Muscle of back (tissue), 11 donors: ENCODE results near the gene ZP3. TPM values are rescaled to one million over a fixed set of nuclear protein-coding genes. Genes with fewer than 3 reads are reported as not detected.
"Not testable (repeated sequence)": the region's sequence is repeated elsewhere in the genome, so short reads cannot be mapped to it uniquely, and the experiment has no call there.

Experiments
- DNase-seq, 3 donors: peaks; one replicate each; pipeline versions ENCODE4 v3.0.0 to v3.0.0-alpha.2; 2013
- polyA plus RNA-seq, 10 donors: library from polyadenylated mRNA; unstranded; fragments of 120-200 nt; gene quantifications; one replicate each; pipeline ENCODE4 v1.2.1, GENCODE V29; 2013; ENCODE audit not compliant: insufficient read length in 10 of 10

The ZP3 gene
- polyA plus RNA-seq, 10 donors: 0.52 to 8.5 (median 1.6) TPM

DNA sequence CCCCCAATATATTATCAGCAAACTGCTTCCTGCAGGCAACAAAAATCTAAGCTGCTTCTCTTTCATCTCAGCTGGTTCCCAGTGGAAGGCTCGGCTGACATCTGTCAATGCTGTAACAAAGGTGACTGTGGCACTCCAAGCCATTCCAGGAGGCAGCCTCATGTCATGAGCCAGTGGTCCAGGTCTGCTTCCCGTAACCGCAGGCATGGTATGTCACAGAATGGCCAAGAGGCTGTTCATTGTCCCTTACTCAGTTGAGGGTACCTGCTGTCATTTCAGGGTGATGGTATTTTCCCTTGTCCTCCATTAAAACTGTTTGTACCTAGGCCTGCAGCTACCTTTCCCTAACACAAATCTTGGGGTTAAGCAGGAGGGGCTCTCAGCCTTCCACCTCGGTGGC, 15.7 kb downstream of the ZP3 start:
- not testable (repeated sequence) for DNase-seq

DNA sequence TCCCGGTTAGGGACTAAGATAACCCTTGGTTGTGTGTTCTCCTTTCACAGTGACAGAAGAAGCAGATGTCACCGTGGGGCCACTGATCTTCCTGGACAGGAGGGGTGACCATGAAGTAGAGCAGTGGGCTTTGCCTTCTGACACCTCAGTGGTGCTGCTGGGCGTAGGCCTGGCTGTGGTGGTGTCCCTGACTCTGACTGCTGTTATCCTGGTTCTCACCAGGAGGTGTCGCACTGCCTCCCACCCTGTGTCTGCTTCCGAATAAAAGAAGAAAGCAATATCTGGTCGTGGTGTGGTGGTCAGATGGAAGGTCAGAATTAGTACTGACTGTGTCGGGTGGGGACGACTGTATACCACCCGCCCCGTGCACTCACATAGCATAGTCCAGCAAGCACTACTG, 17.0 kb downstream of the ZP3 start:
- not testable (repeated sequence) for DNase-seq

DNA sequence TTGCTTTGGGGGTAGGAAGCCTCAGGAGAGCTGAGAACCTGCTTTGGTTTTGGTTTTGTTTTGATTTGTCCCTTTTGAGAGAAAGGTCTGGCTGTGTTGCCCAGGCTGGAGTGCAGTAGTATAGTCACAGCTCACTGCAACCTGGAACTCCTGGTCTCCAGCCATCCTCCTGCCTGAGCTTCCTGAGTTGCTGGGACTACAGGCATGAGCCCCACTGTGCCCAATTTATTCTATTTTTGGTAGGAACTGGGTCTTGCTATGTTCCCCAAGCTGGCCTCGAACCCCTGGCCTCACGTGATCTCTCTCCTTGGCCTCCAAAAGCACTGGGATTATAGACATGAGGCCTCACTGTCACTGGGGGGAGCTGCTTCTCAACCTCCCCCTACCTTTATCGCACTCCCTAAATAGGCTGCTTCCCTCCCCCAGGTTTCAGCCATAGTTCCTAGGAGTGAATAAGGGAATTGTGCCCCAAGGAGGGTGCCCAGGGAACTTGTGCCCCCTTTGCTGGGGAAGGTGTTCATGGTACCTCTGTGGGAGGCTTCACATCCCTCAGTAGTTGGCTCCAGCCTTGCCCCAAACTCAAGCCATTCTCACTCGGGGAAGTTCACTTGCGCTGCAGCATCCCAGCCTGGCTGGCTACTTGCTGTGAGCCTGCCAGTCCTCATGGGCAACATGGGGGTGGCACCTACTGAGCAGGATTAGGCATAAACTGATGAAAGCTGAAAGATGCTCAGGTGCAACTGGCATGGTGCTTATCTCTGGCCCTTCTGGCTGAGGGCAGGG, 18.1 kb downstream of the ZP3 start:
- not testable (repeated sequence) for DNase-seq

DNA sequence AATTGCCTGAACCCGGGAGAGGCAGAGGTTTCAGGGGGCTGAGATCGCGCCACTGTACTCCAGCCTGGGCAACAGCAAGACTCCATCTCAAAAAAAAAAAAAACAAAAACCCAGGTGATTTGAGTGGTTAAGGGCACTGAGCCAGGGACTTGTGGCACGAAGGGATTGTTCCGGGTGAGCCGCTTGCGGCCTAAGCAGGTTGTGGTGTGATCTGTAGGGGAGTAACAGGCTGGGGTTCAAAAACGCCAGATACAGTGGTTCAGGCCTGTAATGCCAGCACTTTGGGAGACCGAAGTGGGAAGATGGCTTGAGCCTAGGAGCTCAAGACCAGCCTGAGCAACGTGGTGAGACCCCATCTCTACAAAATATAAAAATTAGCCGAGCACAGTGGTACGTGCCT, 19.1 kb downstream of the ZP3 start:
- DNase-seq: not testable (repeated sequence)

DNA sequence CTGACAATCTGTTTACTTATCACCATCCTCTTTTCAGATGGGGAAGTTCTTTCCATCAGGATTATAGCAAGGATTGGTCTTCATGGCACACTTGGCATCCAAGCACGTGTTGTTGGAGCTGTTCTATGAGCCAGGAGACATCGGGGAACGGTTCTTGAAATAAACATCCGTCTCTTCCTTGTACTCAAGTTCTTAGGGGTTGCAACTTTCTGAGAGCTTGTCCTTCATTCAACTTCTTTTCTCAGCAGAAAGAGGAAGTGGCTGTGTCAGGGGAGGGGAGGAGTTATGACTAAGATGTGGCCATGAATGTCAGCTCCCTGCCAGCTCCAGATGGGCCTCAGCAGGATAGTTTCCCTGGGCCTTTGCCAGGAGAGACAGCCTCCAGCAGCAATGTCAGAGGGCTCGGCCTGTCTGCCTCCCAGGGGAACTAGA, 20.8 kb downstream of the ZP3 start:
- peak; percentile 27 to 75 (median 51) for DNase-seq

DNA sequence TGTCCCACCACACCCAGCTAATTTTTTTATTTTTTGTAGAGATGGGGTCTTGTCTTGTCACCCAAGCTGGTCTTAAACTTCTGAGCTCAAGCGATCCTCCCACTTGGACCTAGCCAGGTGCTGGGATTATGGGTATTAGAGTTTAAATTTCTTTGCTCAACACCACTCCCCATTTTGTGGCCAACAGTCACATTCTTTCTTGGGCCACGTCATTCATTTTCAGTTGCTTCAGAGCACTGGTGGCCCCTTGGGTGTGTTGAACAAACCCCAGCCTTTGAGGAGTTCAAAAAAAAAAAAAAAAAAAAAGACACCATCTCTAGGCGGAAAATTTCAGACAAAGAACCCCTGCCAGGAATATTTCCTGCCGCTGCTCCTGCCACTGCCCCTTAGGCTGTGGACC, 32.3 kb downstream of the ZP3 start:
- not testable (repeated sequence) for DNase-seq

DNA sequence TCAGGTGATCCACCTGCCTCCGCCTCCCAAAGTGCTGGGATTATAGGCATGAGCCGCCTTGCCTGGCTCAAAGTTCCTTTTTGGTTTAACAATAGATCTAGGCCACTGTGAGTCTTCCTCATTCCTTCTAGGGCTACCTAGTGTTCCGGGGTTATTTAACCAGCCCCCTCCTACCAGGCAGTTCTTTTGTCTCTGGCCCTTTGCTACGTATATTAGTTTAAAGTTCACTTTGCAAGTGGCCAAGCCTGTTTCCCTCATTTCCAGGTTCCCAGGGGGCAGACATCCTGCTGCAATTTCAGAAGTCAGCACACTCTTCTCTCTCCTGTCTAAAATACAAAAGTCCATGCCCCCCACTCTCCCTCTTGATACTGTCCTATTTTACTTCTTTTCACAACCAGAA, 33.8 kb downstream of the ZP3 start:
- DNase-seq: not testable (repeated sequence)

DNA sequence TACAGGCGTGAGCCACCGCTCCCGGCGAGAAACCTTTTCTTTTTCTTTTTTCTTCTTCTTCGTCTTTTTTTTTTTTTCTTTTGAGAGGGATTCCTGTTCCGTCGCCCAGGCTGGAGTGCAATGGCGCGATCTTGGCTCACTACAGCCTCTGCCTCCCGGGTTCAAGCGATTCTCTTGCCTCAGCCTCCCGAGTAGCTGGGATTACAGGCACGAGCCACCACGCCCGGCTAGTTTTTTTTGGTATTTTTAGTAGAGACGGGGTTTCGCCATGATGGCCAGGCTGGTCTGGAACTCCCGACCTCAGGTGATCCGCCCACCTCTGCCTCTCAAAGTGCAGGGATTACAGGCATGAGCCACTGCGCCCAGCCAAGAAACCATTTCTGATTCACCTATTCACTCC, 36.0 kb downstream of the ZP3 start:
- DNase-seq: not testable (repeated sequence)

DNA sequence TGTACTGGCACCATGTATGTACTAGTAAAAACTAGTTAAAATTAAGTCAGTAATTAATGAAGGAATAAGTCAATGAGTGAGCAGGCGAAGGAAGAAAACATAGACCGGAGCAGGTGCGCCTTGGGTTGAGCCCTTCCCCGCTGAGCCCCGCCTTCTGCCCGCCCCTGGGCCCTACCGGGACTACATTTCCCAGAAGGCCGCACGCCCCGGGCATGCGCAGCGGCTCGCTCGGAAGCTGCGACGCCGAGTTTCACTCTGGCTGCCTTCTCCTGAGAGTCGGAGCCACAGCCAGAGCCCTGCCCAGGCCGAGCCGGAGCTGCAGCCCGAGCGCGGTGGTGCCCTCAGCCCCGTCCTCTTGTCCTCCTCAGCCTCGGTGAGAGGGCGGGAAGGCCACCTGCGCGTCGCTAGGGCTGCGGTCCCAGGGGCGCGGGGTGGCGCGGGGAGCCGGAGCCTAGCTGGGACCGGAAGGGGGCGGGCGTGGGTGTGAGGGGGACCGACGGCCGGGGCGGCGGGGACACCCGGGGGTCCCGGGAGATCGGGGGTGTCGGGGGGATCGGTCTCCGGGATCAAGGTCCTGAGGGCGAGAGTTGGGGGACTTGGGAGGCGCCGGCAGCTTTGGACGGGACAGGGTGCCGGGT, 36.8 kb downstream of the ZP3 start, which contains the start of gene DTX2:
Gene DTX2, plus strand, starts transcription at position 246 of the 638 bp plus-strand sequence. CDS start 18,801 bp downstream, outside the sequence.
- DNase-seq: not testable (repeated sequence)

DNA sequence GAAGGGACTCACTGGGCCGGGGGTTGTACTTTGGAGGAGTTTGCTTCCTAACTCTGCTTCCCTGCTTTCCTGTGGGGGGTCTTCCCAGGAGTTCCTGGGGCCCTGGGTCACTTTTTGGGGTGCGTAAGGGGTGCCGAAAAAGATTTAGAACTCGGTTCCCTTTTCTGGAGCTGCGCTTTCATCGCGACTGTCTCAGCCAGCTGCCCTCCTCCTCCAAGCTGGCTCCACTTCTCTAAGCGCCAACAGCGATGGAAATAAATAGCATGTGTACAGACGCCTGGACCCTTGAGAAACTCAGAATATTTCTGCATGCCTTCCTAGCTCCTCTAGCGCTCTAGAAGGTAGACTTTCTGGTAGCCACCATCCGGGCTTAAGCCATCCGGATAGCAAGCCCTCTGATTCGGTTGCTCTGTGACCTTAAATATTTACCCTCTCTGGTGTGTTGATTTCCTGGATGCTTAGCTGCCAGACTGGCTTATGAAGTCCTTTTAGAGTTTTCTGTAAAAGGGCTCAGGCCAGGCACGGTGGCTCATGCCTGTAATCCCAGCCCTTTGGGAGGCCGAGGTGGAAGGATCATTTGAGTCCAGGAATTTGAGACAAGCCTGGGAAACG, 37.6 kb downstream of the ZP3 start:
- DNase-seq: not testable (repeated sequence)

DNA sequence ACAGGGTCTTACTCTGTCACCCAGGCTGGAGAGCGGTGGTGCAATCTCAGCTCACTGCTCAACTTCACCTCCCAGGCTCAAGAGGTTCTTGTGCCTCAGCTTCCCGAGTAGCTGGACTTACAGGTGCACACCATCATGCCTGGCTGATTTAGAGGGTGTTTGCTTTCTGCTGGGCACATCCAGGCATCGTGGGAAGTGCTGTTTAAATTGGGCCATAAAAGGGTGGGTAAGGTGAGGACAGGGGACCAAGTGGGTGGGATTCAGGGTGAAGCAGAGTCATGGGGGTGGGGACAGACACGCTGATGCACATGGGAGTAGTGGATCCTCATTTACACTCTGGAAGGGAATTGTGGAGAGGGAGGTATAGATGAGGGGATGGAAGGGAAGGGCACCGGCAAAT, 40.2 kb downstream of the ZP3 start:
- DNase-seq: not testable (repeated sequence)

DNA sequence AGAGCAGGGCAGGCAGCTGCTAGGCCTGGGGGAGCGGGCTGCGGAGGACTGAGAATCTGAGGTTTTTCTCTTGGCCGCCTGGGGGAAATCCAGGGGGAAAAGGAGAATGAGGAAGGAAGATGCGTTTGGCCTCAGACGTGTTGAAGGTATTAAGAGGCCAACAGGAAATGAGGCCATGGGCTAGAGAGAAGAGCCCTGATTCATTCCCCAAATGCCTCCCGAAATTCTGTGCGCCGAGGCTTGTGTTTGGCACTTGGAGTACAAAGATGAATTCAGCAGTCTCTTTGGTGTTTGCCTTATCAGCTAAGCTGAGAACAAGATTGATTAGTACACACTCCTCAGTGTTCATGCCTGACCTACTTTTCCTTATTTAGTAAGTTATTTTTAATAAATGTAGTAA, 41.2 kb downstream of the ZP3 start:
- DNase-seq: not testable (repeated sequence)

DNA sequence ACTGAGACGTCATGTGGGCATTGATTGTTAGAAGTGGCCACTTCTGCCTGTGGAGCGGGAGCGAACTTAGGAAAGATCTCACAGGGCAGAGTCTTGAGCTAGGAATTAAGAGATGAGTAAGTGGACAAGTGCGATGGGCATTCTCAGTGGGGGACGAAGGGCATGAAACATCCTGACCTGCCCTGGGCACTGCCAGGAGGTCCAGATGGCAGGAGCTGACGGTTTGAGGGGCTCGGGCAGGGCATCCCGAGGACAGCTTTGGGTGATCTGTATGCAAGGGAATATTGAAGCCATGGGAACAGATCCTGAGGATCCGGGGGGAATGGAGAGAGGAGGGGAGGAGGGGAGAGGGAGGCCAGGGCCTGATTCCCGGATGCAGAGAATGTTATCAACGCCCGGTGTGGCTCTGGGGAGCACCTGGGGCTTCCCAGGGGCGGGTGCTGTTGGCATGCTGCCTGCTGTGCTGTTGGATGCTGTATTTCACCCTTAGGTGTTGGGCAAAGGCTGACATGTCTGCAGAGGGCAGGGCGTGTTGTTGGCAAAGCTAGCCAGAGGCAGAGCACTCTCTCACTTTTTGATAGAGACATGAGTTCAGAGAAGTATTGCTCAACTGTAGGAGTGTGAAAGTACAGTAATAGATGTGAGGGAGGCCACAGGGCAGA, 43.1 kb downstream of the ZP3 start:
- DNase-seq: not testable (repeated sequence)

DNA sequence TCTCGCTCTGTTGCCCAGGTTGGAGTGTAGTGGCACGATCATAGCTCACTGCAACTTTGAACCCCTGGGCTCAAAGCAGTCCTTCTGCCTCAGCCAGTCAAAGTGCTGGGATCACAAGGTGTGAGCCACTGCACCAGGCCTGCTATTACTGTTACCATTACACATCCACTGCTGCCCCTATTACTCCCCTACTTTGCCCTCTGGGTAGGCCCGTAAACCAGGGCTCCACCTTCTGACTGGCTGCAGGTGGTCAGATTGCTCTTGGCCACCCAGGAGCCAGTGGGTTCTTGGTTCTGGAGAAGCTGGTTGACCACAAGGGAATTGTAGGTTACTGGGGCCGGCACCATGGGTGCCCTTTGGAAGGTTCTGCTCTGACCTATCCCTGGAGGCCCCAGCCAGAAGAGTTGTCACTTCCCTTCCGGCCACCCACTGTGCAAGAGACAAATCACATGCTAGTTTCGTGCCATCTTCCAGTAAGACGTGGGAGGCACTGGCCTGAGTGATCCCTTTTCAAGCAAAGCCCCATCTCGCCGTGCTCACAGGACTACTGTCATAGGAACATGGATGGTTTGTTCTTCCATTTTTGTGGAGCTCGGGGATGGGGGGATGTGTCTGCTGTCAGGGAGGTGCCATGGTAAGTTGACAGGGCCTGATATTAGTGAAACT, 46.9 kb downstream of the ZP3 start:
- not testable (repeated sequence) for DNase-seq

DNA sequence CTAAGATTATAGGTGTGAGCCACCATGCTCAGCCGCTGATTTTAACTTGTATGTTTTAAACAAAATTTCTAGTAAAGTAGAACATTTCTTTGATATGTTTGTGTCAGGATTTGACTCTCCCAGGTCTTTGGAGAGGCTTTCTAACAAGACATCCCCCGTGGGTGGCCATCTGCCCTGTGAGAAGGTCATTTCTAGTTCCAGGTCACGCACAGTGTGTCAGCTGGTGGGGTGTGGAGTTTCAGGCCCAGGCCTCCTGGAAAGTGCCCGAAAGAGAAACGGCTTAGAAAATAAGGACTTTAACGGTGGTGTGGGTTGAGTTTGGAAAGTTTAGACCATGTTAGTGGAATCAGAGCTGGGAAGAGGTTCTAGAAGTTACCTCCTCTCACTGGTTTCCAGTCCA, 48.3 kb downstream of the ZP3 start:
- DNase-seq: not testable (repeated sequence)

DNA sequence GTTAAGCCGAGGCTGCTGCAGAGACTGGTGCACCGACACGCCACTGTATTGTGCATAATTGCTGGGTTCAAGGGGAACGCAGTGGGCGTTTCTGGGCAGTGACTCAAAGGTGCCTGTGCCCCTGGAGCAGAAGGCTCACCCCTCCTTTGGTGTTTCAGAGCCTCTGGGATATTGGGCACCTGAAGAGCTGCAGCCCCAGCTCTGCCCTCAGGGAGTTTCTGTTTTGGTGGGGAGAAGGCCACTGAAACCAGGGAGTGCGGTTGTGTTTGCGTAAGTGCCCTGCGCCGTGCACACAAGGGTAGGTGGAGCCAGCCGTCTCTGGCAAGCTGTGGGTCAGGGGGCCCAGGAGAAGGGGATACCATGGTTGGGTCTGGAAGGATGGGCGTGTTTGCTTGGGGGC, 51.5 kb downstream of the ZP3 start:
- DNase-seq: not testable (repeated sequence)

DNA sequence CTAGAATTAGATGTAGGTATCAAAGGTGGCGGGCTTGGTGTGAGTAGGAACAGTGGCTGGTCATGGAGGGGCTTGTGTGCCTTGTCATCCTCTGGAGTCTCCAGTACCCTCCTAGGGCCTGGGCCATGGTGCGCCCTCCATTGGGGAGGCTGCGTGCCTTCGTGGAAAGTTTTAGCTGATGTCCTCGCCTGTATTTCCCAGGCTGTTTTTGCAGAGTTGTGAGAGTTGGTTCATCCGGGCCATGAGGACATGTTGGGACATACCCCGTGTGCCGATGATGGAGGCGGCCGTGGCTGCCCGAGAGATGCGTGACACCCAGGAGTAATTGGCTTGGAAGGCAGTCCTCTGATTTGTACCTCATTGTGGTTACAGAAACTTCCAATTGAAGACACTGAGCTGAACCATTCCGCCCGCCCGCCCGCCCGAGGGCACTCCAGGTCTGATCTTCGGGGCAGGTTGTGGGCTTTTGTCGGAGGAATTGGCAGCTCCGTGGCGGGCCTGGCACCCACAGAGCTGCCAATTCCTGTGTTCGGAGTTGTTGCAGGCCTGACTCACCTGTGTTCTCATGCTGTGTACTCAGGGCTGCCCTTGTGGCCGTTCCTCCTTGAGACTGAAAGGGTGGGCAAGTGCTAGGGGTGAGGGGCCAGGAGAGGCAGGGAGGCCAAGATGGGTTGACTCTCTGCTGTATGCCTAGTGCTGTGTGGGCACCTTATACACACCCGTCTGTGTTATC, 52.2 kb downstream of the ZP3 start:
- DNase-seq: not testable (repeated sequence)

DNA sequence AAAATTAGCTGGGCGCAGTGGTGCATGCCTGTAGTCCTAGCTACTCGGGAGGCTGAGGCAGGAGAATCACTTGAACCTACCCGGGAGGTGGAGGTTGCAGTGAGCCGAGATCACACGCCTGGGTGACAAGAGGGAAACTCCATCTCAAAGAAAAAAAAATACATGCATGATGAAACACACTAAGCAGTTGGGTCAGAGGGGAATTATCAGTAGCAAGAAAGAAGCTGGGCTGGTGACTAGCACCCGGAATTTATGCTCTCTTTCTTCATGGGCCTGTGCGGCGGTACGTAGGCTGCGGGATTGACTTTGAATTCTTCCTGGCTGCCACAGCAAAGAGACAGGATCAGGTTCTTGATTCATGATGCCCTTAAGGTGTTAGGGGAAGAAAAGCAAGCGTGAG, 54.9 kb downstream of the ZP3 start:
- DNase-seq: not testable (repeated sequence)

DNA sequence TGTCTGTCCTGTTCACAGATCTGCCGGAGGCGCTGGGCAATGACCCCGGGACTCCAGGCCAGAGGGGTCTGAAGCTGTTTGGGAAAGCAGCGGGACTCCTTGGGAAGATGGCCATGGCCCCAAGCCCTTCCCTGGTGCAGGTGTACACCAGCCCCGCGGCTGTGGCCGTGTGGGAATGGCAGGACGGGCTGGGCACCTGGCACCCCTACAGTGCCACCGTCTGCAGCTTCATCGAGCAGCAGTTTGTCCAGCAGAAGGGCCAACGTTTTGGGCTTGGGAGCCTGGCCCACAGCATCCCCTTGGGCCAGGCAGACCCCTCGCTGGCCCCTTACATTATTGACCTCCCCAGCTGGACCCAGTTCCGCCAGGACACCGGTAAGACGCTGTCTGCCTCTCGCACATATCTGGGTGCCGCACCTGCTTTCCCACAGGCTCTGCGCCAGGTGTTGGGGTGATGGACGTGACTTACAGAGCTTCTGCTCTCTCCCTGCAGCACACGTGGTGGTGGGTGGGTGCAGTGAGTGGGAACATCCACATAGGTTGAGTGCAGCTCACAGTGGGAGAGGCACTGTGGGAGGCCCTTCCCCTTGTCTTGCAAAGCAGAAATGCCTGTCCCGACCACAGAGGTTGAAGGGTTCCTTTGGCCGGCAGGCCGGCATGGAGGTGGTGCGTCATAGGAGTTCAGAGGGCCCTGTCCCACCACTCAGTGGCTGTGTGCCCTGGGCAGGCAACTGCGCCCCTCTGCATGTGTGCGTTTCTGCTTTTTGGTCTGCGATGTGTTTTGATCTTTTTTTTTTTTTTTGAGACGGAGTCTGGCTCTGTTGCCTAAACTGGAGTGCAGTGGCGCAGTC, 55.9 kb downstream of the ZP3 start:
- not testable (repeated sequence) for DNase-seq

DNA sequence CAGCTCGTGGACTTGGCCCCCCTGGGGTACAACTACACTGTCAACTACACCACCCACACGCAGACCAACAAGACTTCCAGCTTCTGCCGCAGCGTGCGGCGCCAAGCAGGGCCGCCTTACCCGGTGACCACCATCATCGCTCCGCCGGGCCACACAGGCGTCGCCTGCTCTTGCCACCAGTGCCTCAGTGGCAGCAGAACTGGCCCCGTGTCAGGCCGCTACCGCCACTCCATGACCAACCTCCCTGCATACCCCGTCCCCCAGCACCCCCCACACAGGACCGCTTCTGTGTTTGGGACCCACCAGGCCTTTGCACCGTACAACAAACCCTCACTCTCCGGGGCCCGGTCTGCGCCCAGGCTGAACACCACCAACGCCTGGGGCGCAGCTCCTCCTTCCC, 57.9 kb downstream of the ZP3 start:
- DNase-seq: not testable (repeated sequence)
